GM12892 (cell line): Measurements from ENCODE around the gene PIPOX.

ENCODE experiments used
- DNase-seq: peaks from one replicate; pipeline ENCODE4 v3.0.0; 2011; ENCODE audit not compliant: insufficient read length
- FAIRE-seq: peaks from 2 replicates; lab custom pipeline; 2011; peaks lifted over from hg19 to GRCh38; lab: Jason Lieb, UNC
- POLR2A ChIP-seq: IDR thresholded peaks from 2 replicates; pipeline ENCODE4 v1.6.1; 2011; ENCODE audit warnings: low read depth, low read length, control low read depth
- POLR2AphosphoS5 ChIP-seq: IDR thresholded peaks from 2 replicates; pipeline ENCODE4 v1.6.1; 2011; ENCODE audit warnings: low read depth, low read length, control low read depth
- TAF1 ChIP-seq: IDR thresholded peaks from 2 replicates; pipeline ENCODE4 v1.6.1; 2011; ENCODE audit warnings: low read depth, mild to moderate bottlenecking, control low read depth, low read length, borderline replicate concordance

PIPOX gene

DNA sequence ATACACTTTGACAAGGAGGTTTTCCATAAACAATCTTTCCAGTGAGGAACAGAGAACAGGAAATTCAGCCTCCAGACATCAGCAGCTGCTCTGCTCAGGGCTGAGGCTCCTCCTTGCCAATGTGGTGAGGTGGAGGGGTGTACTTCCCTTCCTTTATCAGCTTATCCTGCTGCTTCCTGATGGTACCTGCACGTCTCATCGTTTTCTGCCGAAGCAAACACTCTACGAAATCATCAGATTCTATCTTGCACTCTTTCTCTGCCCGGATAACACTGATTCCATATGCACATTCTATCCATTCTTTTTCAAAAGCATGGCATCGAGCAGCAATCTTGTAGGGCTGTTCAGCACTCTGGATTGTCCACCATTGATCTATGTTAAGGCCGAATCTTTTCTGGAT, 21.7 kb upstream of the PIPOX start:
- FAIRE-seq (no peak), DNase-seq (no peak)
- TF ChIP-seq POLR2AphosphoS5 (no peak), POLR2A (no peak), TAF1 (no peak)

- no peak for TF ChIP-seq TAF1
- TF ChIP-seq POLR2A: no peak
- no peak for TF ChIP-seq POLR2AphosphoS5
- no peak for FAIRE-seq
- no peak for DNase-seq
Measured at GRCh38 chr17:29022074-29022473, 20.9 kb upstream of the PIPOX start.

DNA sequence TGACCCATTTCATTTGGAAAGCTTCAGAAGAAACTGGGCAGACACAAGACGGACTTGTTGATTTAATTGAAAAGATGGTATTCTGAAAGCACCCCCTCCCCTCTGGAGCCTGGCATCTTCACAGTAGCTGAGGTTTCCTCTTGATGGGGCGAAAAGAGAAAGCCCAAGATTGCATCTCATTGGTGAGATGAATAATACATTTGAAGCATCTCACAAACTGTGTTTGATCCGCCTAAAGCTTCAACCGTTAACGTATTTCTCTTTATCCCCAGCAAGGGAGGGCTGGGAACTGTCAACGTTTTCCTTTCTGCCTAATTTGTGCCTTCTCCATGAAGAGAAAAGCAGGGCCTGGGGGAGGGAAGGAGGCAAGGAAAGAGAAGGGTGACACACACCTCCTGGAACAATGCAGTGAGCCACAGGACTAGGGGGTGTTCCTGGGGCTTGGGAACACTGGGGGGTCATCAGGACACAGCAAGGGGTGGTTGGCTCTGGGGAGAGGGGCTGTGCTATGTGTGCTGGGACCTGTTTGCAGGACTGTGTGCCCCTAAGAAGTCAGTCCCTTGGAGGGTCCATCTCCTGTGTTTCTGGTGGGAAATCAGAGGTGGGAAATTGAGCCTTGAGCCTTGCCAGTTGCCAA, 18.5 kb upstream of the PIPOX start:
- FAIRE-seq: no peak
- TF ChIP-seq POLR2A (no peak), POLR2AphosphoS5 (no peak), TAF1 (no peak)
- no peak for DNase-seq

DNA sequence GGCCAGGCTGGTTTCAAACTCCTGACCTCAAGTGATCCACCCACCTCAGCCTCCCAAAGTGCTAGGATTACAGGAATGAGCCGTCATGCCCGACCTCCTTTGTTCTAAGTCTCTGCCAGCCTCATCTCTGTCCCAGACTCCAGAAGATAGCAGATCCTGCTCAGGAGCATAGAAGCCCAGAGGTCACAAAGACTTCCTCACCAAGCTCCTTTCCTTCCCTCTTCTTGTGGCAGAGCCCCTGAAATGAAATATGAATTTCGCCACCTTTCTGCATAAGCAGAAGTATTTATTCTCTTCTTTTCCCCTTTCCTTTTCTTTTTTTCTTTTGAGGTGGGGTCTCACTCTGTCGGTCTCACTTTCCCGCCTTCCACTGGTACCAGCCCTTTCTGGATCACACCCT, 11.5 kb upstream of the PIPOX start:
- DNase-seq: no peak
- FAIRE-seq: no peak
- TF ChIP-seq POLR2A: no peak
- TF ChIP-seq POLR2AphosphoS5: no peak
- no peak for TF ChIP-seq TAF1

DNA sequence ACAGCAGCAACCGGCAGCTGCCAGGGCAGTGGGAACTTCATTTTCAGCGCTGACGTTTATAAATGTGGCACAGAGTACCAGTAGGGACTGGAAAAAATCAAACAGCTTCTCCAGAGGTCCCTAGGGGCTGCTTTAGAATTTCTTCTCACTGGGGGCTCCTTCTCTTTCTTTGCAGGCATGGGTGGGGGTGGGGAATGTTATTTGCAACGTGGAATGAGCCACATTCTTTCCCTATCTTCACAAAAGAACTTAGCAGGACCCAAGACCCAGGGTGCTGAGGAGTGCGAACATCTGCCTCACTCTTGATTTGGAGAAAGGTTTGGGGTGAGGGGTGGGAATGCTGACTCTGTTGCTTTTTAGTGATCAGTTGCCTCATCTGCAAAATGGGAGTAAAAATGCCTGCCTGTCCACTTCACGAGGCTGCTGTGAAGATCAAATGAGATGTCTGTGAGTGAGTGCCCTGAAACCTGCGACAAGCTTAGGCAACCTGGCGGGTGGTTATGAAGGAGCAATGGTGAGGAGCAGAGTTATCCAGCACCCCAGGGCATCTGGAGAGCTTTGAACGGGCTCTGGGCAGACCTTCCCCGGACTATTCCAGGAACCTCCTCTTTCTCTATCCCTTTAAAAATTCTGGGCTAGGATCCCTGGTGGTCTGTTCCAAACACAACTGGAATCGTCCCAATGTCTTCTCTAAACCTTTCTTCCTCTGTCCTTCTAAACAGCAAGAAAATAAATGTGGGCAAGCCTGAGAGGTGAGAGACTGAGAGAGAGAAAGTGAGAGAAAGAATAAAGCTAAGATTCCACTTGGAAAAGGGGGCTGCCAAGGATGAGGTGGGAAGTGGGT, 10.7 kb upstream of the PIPOX start:
- TF ChIP-seq POLR2A (no peak), POLR2AphosphoS5 (no peak), TAF1 (no peak)
- FAIRE-seq: no peak
- DNase-seq: no peak

DNA sequence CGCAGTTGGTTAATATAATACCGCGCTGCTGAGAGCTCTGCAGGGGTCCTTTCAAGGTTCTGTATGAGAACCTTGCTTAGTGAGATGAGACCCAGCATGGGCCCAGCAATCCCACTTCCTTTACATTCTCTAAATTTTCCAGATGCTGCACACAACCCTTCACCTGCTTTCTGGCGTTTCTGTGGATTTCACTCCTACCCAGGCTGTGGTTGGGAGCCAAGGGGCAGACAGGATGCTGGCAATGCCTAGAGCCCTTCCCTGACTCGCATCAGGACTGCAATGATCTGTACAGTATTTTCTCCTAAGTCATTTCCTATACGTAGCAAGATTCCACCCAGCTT, 10.1 kb upstream of the PIPOX start:
- DNase-seq (no peak), FAIRE-seq (no peak)
- no peak for TF ChIP-seq TAF1
- no peak for TF ChIP-seq POLR2AphosphoS5
- TF ChIP-seq POLR2A: no peak

GRCh38 chr17:29034510-29034909, 8.4 kb upstream of the PIPOX start:
- DNase-seq (no peak), FAIRE-seq (no peak)
- TF ChIP-seq TAF1 (no peak), POLR2AphosphoS5 (no peak), POLR2A (no peak)

GRCh38 chr17:29036584-29036983, 6.4 kb upstream of the PIPOX start:
- DNase-seq (no peak), FAIRE-seq (no peak)
- TF ChIP-seq POLR2A: no peak
- TF ChIP-seq POLR2AphosphoS5: no peak
- TF ChIP-seq TAF1: no peak

- no peak for DNase-seq
- no peak for FAIRE-seq
- TF ChIP-seq POLR2AphosphoS5 (no peak), POLR2A (no peak), TAF1 (no peak)
Measured at GRCh38 chr17:29037739-29038084, 5.2 kb upstream of the PIPOX start.

- DNase-seq (no peak), FAIRE-seq (no peak)
- TF ChIP-seq POLR2A (no peak), POLR2AphosphoS5 (no peak), TAF1 (no peak)
Measured at GRCh38 chr17:29038085-29038795, 4.7 kb upstream of the PIPOX start.

DNA sequence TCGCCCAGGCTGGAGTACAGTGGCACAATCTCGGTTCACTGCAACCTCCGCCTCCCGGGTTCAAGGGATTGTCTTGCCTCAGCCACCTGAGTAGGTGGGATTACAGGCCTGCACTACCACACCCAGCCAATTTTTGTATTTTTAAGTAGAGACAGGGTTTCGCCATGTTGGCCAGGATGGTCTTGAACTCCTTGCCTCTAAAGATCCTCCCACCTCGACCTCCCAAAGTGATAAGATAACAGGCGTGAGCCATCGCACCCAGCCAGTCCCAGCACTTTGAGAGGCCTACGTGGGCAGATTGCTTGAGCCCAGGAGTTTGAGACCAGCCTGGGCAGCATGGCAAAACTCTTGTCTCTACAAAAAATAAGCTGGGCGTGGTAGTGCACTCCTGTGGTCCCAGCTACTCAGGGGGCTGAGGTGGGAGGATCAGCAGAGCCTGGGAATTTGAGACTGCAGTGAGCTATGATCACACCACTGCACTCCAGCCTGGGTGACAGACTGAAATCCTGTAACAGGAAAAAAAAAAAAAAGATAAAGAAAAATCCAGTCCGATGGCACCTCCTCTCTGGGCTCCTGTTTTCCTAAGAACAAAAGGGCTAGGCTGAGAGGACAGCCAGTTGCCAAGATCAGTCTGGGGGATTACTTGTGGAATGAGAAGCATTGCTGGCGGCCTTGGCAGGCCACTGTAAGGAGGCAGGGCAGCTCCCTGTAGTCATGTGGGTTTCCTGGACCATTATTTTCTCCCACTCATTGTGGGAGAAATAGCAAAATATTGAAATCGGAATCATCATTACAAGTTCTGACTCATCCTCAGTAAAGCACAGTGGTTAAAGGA, 3.0 kb upstream of the PIPOX start:
- DNase-seq: no peak
- FAIRE-seq: no peak

More for the DNA sequence above, 3.0 kb upstream of the PIPOX start:
- no peak for TF ChIP-seq POLR2AphosphoS5
- TF ChIP-seq TAF1: no peak
- TF ChIP-seq POLR2A: no peak
